Calu3 (cell line): Measurements from ENCODE around the gene EXOC6B. TPM values are rescaled to one million over a fixed set of nuclear protein-coding genes. Genes with fewer than 3 reads are reported as not detected.

ENCODE experiments used
- BruUV-seq: library from RNA; stranded (reverse); fragments of 400-500 nt; replicated peaks from 2 replicates; lab custom pipeline; 2021; lab: Mats Ljungman, UMichigan
- CTCF ChIA-PET: fragments of 300-600 bp; sonication (Branson Sonifier 250); formaldehyde crosslinking; loops from one replicate; lab custom pipeline; 2022; ENCODE audit warnings: antibody characterized with exemption; lab: Charles Lee
- DNase-seq: peaks from one replicate; pipeline ENCODE4 v3.0.0; 2022
- H3K27ac Mint-ChIP-seq: one replicate; pipeline ENCODE4 v1.8.0; 2022; ENCODE audit warnings: mixed read lengths; ENCODE audit not compliant: unreplicated experiment
- H3K27me3 Mint-ChIP-seq: one replicate; pipeline ENCODE4 v1.8.0; 2022; ENCODE audit warnings: mixed read lengths; ENCODE audit not compliant: unreplicated experiment
- H3K36me3 Mint-ChIP-seq: one replicate; pipeline ENCODE4 v1.8.0; 2022; ENCODE audit warnings: mild to moderate bottlenecking, moderate library complexity, mixed read lengths; ENCODE audit not compliant: insufficient read depth, unreplicated experiment
- H3K4me1 Mint-ChIP-seq: one replicate; pipeline ENCODE4 v1.8.0; 2022; ENCODE audit warnings: mild to moderate bottlenecking, low read depth, mixed read lengths; ENCODE audit not compliant: unreplicated experiment
- H3K4me3 Mint-ChIP-seq: one replicate; pipeline ENCODE4 v1.8.0; 2022; ENCODE audit warnings: mild to moderate bottlenecking, low read depth, moderate library complexity, mixed read lengths; ENCODE audit not compliant: unreplicated experiment
- H3K9me3 Mint-ChIP-seq: one replicate; pipeline ENCODE4 v1.8.0; 2022; ENCODE audit warnings: low read depth, mixed read lengths; ENCODE audit not compliant: unreplicated experiment
- CTCF ChIP-seq: fragments of 200-600 bp; IDR thresholded peaks from one replicate; pipeline ENCODE4 v1.8.0; 2022; ENCODE audit warnings: antibody characterized with exemption; ENCODE audit not compliant: unreplicated experiment
- intact Hi-C: fragments of 100-400 bp; cut with micrococcal nuclease; formaldehyde crosslinking; loops from one replicate; pipeline ENCODE4 v1.10.0; 2022; ENCODE audit not compliant: unreplicated experiment
- total RNA-seq: library from RNA; stranded (reverse); gene quantifications from 2 replicates; pipeline ENCODE4 v1.2.3, GENCODE V29; 2022

Gene EXOC6B
- total RNA-seq, 1 experiment from 2014 or later = 26.6 TPM

GRCh38 chr2:72669121-72669520, 156.7 kb downstream of the EXOC6B start:
- Mint-ChIP-seq H3K27ac (no peak overlapping the region), H3K4me1 (peaks cover 23% of the 10 kb centered on the region), H3K27me3 (no peaks in the 10 kb centered on the region), H3K9me3 (peaks cover 2% of the 10 kb centered on the region), H3K36me3 (no peaks in the 10 kb centered on the region), H3K4me3 (no peak overlapping the region)
- no peak for DNase-seq
- intact Hi-C loops = no loop called here
- no TSS peak for BruUV-seq
- no peak for TF ChIP-seq CTCF
- CTCF ChIA-PET = no interaction called here

- Mint-ChIP-seq H3K9me3 (peaks cover 2% of the 10 kb centered on the region), H3K27me3 (no peaks in the 10 kb centered on the region), H3K27ac (no peak overlapping the region), H3K4me3 (no peak overlapping the region), H3K36me3 (no peaks in the 10 kb centered on the region), H3K4me1 (peaks cover 18% of the 10 kb centered on the region)
- no peak for TF ChIP-seq CTCF
- DNase-seq = no peak
- intact Hi-C loops = no loop called here
- CTCF ChIA-PET = no interaction called here
- no TSS peak for BruUV-seq
Measured at GRCh38 chr2:72668647-72669046, 157.2 kb downstream of the EXOC6B start.

- TF ChIP-seq CTCF = no peak
- CTCF ChIA-PET = no interaction called here
- no peaks in the 10 kb centered on the region for H3K36me3 Mint-ChIP-seq
- intact Hi-C loops = no loop called here
- no peak overlapping the region for H3K4me3 Mint-ChIP-seq
- H3K4me1 Mint-ChIP-seq = no peaks in the 10 kb centered on the region
- no TSS peak for BruUV-seq
- no peak overlapping the region for H3K27ac Mint-ChIP-seq
- DNase-seq = no peak
- no peaks in the 10 kb centered on the region for H3K27me3 Mint-ChIP-seq
- H3K9me3 Mint-ChIP-seq = peaks cover 2% of the 10 kb centered on the region
Measured at GRCh38 chr2:72665448-72665847, 160.4 kb downstream of the EXOC6B start.

GRCh38 chr2:72661985-72662384, 163.8 kb downstream of the EXOC6B start:
- no TSS peak for BruUV-seq

More at GRCh38 chr2:72661985-72662384, 163.8 kb downstream of the EXOC6B start:
- H3K36me3 Mint-ChIP-seq = no peaks in the 10 kb centered on the region
- H3K4me3 Mint-ChIP-seq = no peak overlapping the region
- CTCF ChIA-PET = interaction anchor here (0.7 kb wide), 1 partner anchor 62 kb away, joined by 3 read pairs; no protein-coding TSS in a partner anchor
- no peaks in the 10 kb centered on the region for H3K9me3 Mint-ChIP-seq
- intact Hi-C loops = no loop called here
- H3K27me3 Mint-ChIP-seq = no peaks in the 10 kb centered on the region
- no peak overlapping the region for H3K27ac Mint-ChIP-seq
- no peak for DNase-seq
- TF ChIP-seq CTCF = no peak
- H3K4me1 Mint-ChIP-seq = no peaks in the 10 kb centered on the region
